ENCODE results near the gene NTF4. TPM values are rescaled to one million over a fixed set of nuclear protein-coding genes. Genes with fewer than 3 reads are reported as not detected.

Gene NTF4
- total and polyA plus RNA-seq, 2 of the 8 experiments (the other 6 are each of a cell fraction or from before 2014, with no cell fraction given) = 3.1 to 6.5 TPM

DNA sequence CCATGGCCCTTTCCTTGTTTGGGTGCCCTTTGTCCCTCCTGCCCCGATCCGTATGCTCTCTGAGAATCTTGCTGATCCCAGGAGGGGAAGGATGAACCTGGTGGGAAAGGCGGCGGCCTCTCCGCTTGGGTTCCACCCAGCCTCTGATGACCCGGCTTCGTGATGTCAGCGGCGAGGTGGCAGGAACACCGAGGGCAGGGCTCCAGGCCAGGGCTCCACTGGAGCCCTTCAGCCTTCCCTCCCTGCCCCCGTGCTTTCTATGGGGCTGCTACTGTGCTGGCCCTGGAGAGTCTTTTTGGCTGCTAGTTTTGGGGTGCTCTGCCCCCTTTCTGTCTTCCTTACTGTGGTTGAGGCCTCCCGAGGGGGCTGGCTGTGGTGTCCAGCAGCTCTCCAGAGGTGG, 37.7 kb upstream of the NTF4 start:
- peaks cover 0 to 21% of the 10 kb centered on the region in 2 experiments; a peak in 1 of 4 replicates for H3K79me2 ChIP-seq (ENCODE audit: control insufficient read depth in 1 of 2, insufficient read depth in 2 of 2, low read length in 2 of 2)
- no peaks in the 10 kb centered on the region for H3K27me3 ChIP-seq (replicated peaks in 1 of 4; ENCODE audit: control insufficient read depth in 3 of 4, extremely low read depth in 1 of 4, insufficient read depth in 3 of 4, low read length in 3 of 4)
- no peak overlapping the region for H3K14ac ChIP-seq (ENCODE audit: insufficient read length)
- H4K8ac ChIP-seq (ENCODE audit: extremely low read depth, insufficient read depth, low read length) = no peak overlapping the region; the same call in 1 of the 2 replicates
- H3K9me3 ChIP-seq (ENCODE audit: insufficient read depth in 2 of 2, low read depth in 1 of 2, low read length in 1 of 2) = no peaks in the 10 kb centered on the region
- H3K27ac ChIP-seq (ENCODE audit: low read depth, low read length) = no peak overlapping the region
- no peak for DNase-seq (ENCODE audit: low read depth in 1 of 2, low spot score in 2 of 2)
- 96% methylated on average over 10 of the region's 12 CpGs; no CpG with 5 or more reads in 1 of the 2 experiments for WGBS, 2 experiments (ENCODE audit: extremely low coverage in 1 of 2, insufficient coverage in 1 of 2, insufficient read length in 1 of 2, insufficient replicate concordance in 2 of 2, low coverage in 1 of 2, low lambda C conversion rate in 2 of 2, missing lambda C conversion rate in 1 of 2)
- H3K36me3 ChIP-seq (ENCODE audit: control insufficient read depth in 2 of 4, insufficient read depth in 4 of 4, low read length in 3 of 4) = peaks cover 37 to 78% (median 71%) of the 10 kb centered on the region in 4 experiments
- no peak overlapping the region for H4K5ac ChIP-seq (ENCODE audit: insufficient read length, low read depth, low read length)
- no peak overlapping the region for H2AK5ac ChIP-seq (ENCODE audit: low read depth, low read length)
- H3K56ac ChIP-seq (replicated peaks; ENCODE audit: insufficient read length, low read depth, low read length) = no peak overlapping the region
- H3K23ac ChIP-seq (ENCODE audit: insufficient read length) = no peak overlapping the region
- H3K79me1 ChIP-seq (ENCODE audit: low read depth, low read length) = peaks cover 19% of the 10 kb centered on the region
- no peak overlapping the region for H4K91ac ChIP-seq (replicated peaks; ENCODE audit: insufficient read length, low read length)
- H3K23me2 ChIP-seq (ENCODE audit: low read depth, low read length) = no peaks in the 10 kb centered on the region
- no peaks in the 10 kb centered on the region for H3K4me1 ChIP-seq (replicated peaks in 1 of 4; ENCODE audit: control insufficient read depth in 3 of 4, insufficient read depth in 4 of 4, low read length in 3 of 4)
- no peak overlapping the region for H2BK15ac ChIP-seq (ENCODE audit: low read length)
- FAIRE-seq = no peak
- no peak overlapping the region for H2BK12ac ChIP-seq (ENCODE audit: low read depth, low read length)
- no peak overlapping the region for H3K18ac ChIP-seq (ENCODE audit: extremely low read depth, low read length)
- H2BK5ac ChIP-seq (ENCODE audit: low read depth, low read length) = no peak overlapping the region
- ChIA-PET POLR2A (ENCODE audit: partially characterized antibody) (interaction anchor here (1.6 kb wide), 2 partner anchors 9 to 15 kb away, joined by 3 to 4 read pairs; no protein-coding TSS in a partner anchor), CTCF (ENCODE audit: partially characterized antibody) (interaction anchor here (0.6 to 1.8 kb wide), 4 partner anchors 14 to 561 kb away, joined by 3 to 6 read pairs (median 4); no protein-coding TSS in a partner anchor)
- H3K4me3 ChIP-seq (ENCODE audit: extremely low read depth in 1 of 4, insufficient read depth in 2 of 4, low read depth in 3 of 4, low read length in 4 of 4) = no peak overlapping the region
- no peak overlapping the region for H3K4ac ChIP-seq (replicated peaks; ENCODE audit: insufficient read length, low read depth, low read length)
- no peak overlapping the region for H3K9ac ChIP-seq (replicated peaks in 1 of 4; ENCODE audit: extremely low read depth in 1 of 4, low read depth in 3 of 4, low read length in 3 of 4)
- no peak overlapping the region for H2BK120ac ChIP-seq (replicated peaks; ENCODE audit: low read depth, low read length)
- H2AFZ ChIP-seq (ENCODE audit: low read length) = no peak overlapping the region
- H2BK20ac ChIP-seq (ENCODE audit: low read length) = no peak overlapping the region
- no peak overlapping the region for H3K4me2 ChIP-seq (ENCODE audit: insufficient read depth in 1 of 2, low read depth in 2 of 2, low read length in 2 of 2)
- peaks cover 17 to 37% of the 10 kb centered on the region in 2 experiments for H4K20me1 ChIP-seq (replicated peaks in 1 of 2; ENCODE audit: control insufficient read depth in 1 of 2, insufficient read depth in 2 of 2, low read length in 2 of 2)
- TF ChIP-seq KDM5A (IDR thresholded peaks at IDR 0.05; ENCODE audit: low read length) (no peak), CEBPB (IDR thresholded peaks at IDR 0.05; ENCODE audit: low read depth, low read length) (no peak), TAF7 (optimal IDR thresholded peaks at IDR 0.05; ENCODE audit: borderline replicate concordance, low read depth, low read length) (no peak), SRF (IDR thresholded peaks at IDR 0.05; ENCODE audit: low read depth, low read length) (no peak), GABPA (IDR thresholded peaks at IDR 0.05; ENCODE audit: borderline replicate concordance, insufficient read depth, low read length) (no peak), KDM1A (IDR thresholded peaks at IDR 0.05; ENCODE audit: borderline replicate concordance, low read length) (no peak), SIRT6 (IDR thresholded peaks at IDR 0.05; ENCODE audit: low read length) (no peak), NRF1 (IDR thresholded peaks at IDR 0.05; ENCODE audit: low read depth, low read length) (no peak), MAFK (IDR thresholded peaks at IDR 0.05; ENCODE audit: low read depth, low read length) (no peak), FOSL1 (IDR thresholded peaks at IDR 0.05; ENCODE audit: insufficient read depth, low read depth, low read length) (no peak), HDAC2 (IDR thresholded peaks at IDR 0.05; ENCODE audit: borderline replicate concordance in 1 of 2, low read depth in 2 of 2, low read length in 2 of 2) (no peak), EGR1 (IDR thresholded peaks at IDR 0.05; ENCODE audit: borderline replicate concordance, low read depth, low read length) (no peak)
- TF ChIP-seq, protein P1, sequence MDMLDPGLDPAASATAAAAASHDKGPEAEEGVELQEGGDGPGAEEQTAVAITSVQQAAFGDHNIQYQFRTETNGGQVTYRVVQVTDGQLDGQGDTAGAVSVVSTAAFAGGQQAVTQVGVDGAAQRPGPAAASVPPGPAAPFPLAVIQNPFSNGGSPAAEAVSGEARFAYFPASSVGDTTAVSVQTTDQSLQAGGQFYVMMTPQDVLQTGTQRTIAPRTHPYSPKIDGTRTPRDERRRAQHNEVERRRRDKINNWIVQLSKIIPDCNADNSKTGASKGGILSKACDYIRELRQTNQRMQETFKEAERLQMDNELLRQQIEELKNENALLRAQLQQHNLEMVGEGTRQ (IDR thresholded peaks at IDR 0.05; ENCODE audit: low read length) = no peak

Data from H1 (cell line).